ENCODE data around the gene KIF17. TPM values are rescaled to one million over a fixed set of nuclear protein-coding genes. Genes with fewer than 3 reads are reported as not detected.
A peak's percentile ranks its signal among the peaks of the same experiment; 100 is the strongest.
"Not testable (repeated sequence)": the region's sequence is repeated elsewhere in the genome, so short reads cannot be mapped to it uniquely, and the experiment has no call there.

Gene KIF17
- total and polyA plus RNA-seq, 3 experiments from 2014 or later: not detected

DNA sequence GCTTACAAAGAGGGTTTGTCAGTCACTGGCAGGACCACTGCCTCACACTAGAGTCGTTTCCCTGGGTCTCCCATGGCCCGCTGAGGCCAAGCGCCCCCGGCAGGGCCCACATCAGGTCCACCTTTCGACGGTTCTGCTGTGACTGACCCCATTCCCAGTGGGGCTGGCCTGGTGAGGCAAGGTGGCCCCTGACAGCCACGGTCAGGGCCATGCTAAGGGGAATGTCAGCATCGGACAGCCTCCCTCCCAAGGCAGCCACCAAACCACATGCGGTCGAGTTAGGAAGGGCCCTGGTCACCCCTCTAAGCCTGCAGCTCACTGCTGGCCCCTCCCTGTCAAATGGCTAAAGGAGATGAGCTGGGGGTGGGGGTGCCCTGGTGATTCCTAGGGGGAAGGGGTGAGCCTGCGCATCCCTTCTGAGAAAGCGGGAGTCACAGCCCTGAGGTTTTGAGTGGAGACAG, 2.9 kb upstream of the KIF17 start:
- H3K4me1 ChIP-seq (ENCODE audit: insufficient read depth, low read length): no peaks in the 10 kb centered on the region
- Mint-ChIP-seq H3K27me3 (peaks cover 17 to 21% of the 10 kb centered on the region in 2 donors), H3K4me3 (peak overlapping the region in 1 of 7 donors; percentile 58), H3K4me1 (peaks cover 0 to 15% (median 8%) of the 10 kb centered on the region in 3 donors), H3K9me3 (no peaks in the 10 kb centered on the region), H3K36me3 (no peaks in the 10 kb centered on the region), H3K27ac (no peak overlapping the region)
- H3K4me3 ChIP-seq (ENCODE audit: low read length): no peak overlapping the region
- H3K36me3 ChIP-seq (ENCODE audit: insufficient read depth, low read length): no peaks in the 10 kb centered on the region
- H3K27ac ChIP-seq (ENCODE audit: low read depth, low read length): no peak overlapping the region
- DNase-seq: peak in 1 of 5 donors; percentile 26
- H3K27me3 ChIP-seq (ENCODE audit: insufficient read depth, low read length, poor library complexity, severe bottlenecking): no peaks in the 10 kb centered on the region
- ChIA-PET POLR2A (no interaction called here), CTCF (no interaction called here)
- no peaks in the 10 kb centered on the region for H3K9me3 ChIP-seq (ENCODE audit: low read length)

GRCh38 chr1:20719871-20720620, 2.2 kb upstream of the KIF17 start:
- Mint-ChIP-seq H3K36me3 (no peaks in the 10 kb centered on the region), H3K27ac (peak overlapping the region in 2 of 8 donors; percentile 7 to 60), H3K9me3 (no peaks in the 10 kb centered on the region), H3K27me3 (peaks cover 21 to 23% of the 10 kb centered on the region in 2 donors), H3K4me3 (peak overlapping the region in 2 of 7 donors; percentile 20 to 70), H3K4me1 (peaks cover 0 to 15% (median 8%) of the 10 kb centered on the region in 3 donors)
- Histone ChIP-seq H3K9me3 (ENCODE audit: low read length) (no peaks in the 10 kb centered on the region), H3K27me3 (ENCODE audit: insufficient read depth, low read length, poor library complexity, severe bottlenecking) (no peaks in the 10 kb centered on the region), H3K27ac (ENCODE audit: low read depth, low read length) (no peak overlapping the region), H3K36me3 (ENCODE audit: insufficient read depth, low read length) (no peaks in the 10 kb centered on the region), H3K4me3 (ENCODE audit: low read length) (no peak overlapping the region), H3K4me1 (ENCODE audit: insufficient read depth, low read length) (no peaks in the 10 kb centered on the region)
- POLR2A ChIA-PET: no interaction called here
- CTCF ChIA-PET: interaction anchor here (2.5 kb wide), 1 partner anchor 24 kb away, joined by 11 read pairs; no protein-coding TSS in a partner anchor
- peak in 1 of 5 donors; percentile 36 for DNase-seq

DNA sequence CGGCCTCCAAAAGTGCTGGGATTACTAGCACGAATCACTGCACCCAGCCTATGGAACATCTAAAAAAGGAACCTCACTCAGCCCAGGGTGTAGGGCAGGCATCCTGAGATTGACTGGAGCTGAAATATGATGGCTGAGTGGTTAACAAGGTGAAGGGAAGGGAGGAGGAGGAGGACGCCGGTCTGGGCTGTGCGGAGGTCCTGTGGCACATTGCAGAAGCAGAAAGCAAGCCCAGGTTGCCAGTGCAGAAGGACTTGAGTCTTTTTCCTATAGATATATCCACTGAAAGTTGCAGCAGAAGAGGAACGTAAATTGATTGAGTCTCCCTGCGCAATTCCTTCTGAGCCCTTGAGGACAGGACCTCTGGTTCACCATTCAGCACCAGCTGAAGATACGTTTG, 1.5 kb upstream of the KIF17 start:
- Mint-ChIP-seq H3K27ac (no peak overlapping the region), H3K36me3 (no peaks in the 10 kb centered on the region), H3K9me3 (no peaks in the 10 kb centered on the region), H3K27me3 (peaks cover 24 to 26% of the 10 kb centered on the region in 2 donors), H3K4me1 (peaks cover 0 to 15% (median 8%) of the 10 kb centered on the region in 3 donors), H3K4me3 (peak overlapping the region in 4 of 7 donors; percentile 46 to 73 (median 66))
- Histone ChIP-seq H3K9me3 (ENCODE audit: low read length) (no peaks in the 10 kb centered on the region), H3K27ac (ENCODE audit: low read depth, low read length) (no peak overlapping the region), H3K4me1 (ENCODE audit: insufficient read depth, low read length) (no peaks in the 10 kb centered on the region), H3K4me3 (ENCODE audit: low read length) (no peak overlapping the region), H3K36me3 (ENCODE audit: insufficient read depth, low read length) (no peaks in the 10 kb centered on the region), H3K27me3 (ENCODE audit: insufficient read depth, low read length, poor library complexity, severe bottlenecking) (no peaks in the 10 kb centered on the region)
- DNase-seq: peak in 1 of 5 donors; percentile 3
- ChIA-PET CTCF (interaction anchor here (2.5 kb wide), 1 partner anchor 23 kb away, joined by 11 read pairs; no protein-coding TSS in a partner anchor), POLR2A (no interaction called here)

DNA sequence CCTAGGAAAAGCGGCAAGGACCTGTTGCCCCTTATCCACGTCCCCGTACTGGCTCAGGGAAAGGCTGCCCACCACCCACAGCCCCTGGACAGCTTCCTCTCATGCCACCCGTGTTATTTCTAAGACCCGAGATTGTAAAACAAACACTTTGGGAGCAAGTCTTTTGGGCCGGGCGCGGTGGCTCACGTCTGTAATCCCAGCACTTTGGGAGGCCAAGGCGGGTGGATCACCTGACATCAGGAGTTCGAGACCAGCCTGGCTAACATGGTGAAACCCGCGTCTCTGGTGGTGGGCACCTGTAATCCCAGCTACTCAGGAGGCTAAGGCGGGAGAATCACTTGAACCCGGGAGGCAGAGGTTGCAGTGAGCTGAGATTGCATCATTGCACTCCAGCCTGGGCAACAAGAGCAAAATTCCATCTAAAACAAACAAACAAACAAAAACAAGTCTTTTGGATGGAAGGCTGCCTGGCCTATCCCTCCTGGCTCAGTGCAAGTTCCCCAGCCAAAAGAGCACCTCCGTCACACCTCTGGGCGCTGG, 606 bp upstream of the KIF17 start:
- H3K36me3 ChIP-seq (ENCODE audit: insufficient read depth, low read length); H3K36me3 Mint-ChIP-seq; H3K4me3 ChIP-seq (ENCODE audit: low read length); H3K27me3 ChIP-seq (ENCODE audit: insufficient read depth, low read length, poor library complexity, severe bottlenecking); H3K27ac ChIP-seq (ENCODE audit: low read depth, low read length); H3K4me1 ChIP-seq (ENCODE audit: insufficient read depth, low read length); POLR2A ChIA-PET; H3K9me3 Mint-ChIP-seq; H3K9me3 ChIP-seq (ENCODE audit: low read length): not testable (repeated sequence)
- H3K4me3 Mint-ChIP-seq: peak overlapping the region; percentile 46 to 76 (median 68)
- H3K27me3 Mint-ChIP-seq: peaks cover 26 to 27% of the 10 kb centered on the region in 2 donors
- H3K4me1 Mint-ChIP-seq: peaks cover 0 to 15% (median 8%) of the 10 kb centered on the region in 3 donors
- DNase-seq: peak in 2 of 5 donors; percentile 6 to 19
- CTCF ChIA-PET: interaction anchor here (2.5 kb wide), 1 partner anchor 22 kb away, joined by 11 read pairs; no protein-coding TSS in a partner anchor
- H3K27ac Mint-ChIP-seq: peak overlapping the region in 5 of 8 donors; percentile 32 to 66 (median 60)

- H3K4me3 ChIP-seq (ENCODE audit: low read length): no peak overlapping the region
- ChIA-PET POLR2A (interaction anchor here (0.6 to 0.7 kb wide), 3 partner anchors 66 to 1734 kb away, joined by 3 to 9 read pairs (median 6); no protein-coding TSS in a partner anchor), CTCF (interaction anchor here (1.0 kb wide), 1 partner anchor 16 kb away, joined by 3 read pairs; the partner anchor contains the start of gene SH2D5)
- no peak overlapping the region for H3K27ac ChIP-seq (ENCODE audit: low read depth, low read length)
- H3K9me3 ChIP-seq (ENCODE audit: low read length): no peaks in the 10 kb centered on the region
- H3K4me1 ChIP-seq (ENCODE audit: insufficient read depth, low read length): no peaks in the 10 kb centered on the region
- Mint-ChIP-seq H3K4me3 (peak overlapping the region; percentile 38 to 85 (median 72)), H3K27me3 (peaks cover 26 to 30% of the 10 kb centered on the region in 2 donors), H3K36me3 (no peaks in the 10 kb centered on the region), H3K9me3 (no peaks in the 10 kb centered on the region), H3K27ac (peak overlapping the region in 3 of 8 donors; percentile 47 to 71 (median 63)), H3K4me1 (peaks cover 0 to 15% (median 8%) of the 10 kb centered on the region in 3 donors)
- H3K36me3 ChIP-seq (ENCODE audit: insufficient read depth, low read length): no peaks in the 10 kb centered on the region
- no peaks in the 10 kb centered on the region for H3K27me3 ChIP-seq (ENCODE audit: insufficient read depth, low read length, poor library complexity, severe bottlenecking)
- DNase-seq: no peak
Observed at GRCh38 chr1:20716232-20716631, 1.6 kb downstream of the KIF17 start.

GRCh38 chr1:20715406-20715805, 2.4 kb downstream of the KIF17 start:
- POLR2A ChIA-PET: interaction anchor here (0.7 kb wide), 1 partner anchor 1735 kb away, joined by 6 read pairs; no protein-coding TSS in a partner anchor
- Mint-ChIP-seq H3K9me3 (no peaks in the 10 kb centered on the region), H3K27ac (no peak overlapping the region), H3K4me3 (no peak overlapping the region), H3K4me1 (peaks cover 0 to 15% (median 8%) of the 10 kb centered on the region in 3 donors), H3K36me3 (no peaks in the 10 kb centered on the region), H3K27me3 (peaks cover 30 to 32% of the 10 kb centered on the region in 2 donors)
- CTCF ChIA-PET: interaction anchor here (2.1 kb wide), 1 partner anchor 18 kb away, joined by 8 read pairs; no protein-coding TSS in a partner anchor
- Histone ChIP-seq H3K9me3 (ENCODE audit: low read length) (no peaks in the 10 kb centered on the region), H3K4me3 (ENCODE audit: low read length) (no peak overlapping the region), H3K36me3 (ENCODE audit: insufficient read depth, low read length) (no peaks in the 10 kb centered on the region), H3K27me3 (ENCODE audit: insufficient read depth, low read length, poor library complexity, severe bottlenecking) (no peaks in the 10 kb centered on the region), H3K27ac (ENCODE audit: low read depth, low read length) (no peak overlapping the region), H3K4me1 (ENCODE audit: insufficient read depth, low read length) (no peaks in the 10 kb centered on the region)
- no peak for DNase-seq

DNA sequence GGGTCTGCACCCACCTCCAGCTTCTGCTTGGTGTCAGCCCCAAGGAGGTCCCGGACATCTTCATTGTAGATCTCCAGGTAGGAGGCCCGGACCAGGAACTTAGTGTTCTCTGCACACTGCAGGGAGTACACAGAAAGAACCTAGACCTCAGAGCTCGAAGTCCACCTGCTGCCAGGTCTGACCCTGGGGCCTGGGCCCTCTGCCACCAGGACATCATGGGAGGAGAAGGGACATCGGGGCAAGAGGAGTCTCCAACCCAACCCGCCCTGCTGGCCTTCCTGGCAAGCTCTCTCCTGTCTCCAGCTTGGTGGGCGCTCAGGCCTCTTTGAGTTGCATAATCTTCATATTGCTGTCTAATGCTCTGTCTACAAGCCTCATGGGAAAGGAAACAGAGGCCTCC, 4.4 kb downstream of the KIF17 start:
- H3K27ac Mint-ChIP-seq: peak overlapping the region in 1 of 8 donors; percentile 84
- H3K4me3 ChIP-seq (ENCODE audit: low read length): no peak overlapping the region
- no peaks in the 10 kb centered on the region for H3K4me1 ChIP-seq (ENCODE audit: insufficient read depth, low read length)
- H3K9me3 ChIP-seq (ENCODE audit: low read length): no peaks in the 10 kb centered on the region
- H3K27me3 Mint-ChIP-seq: peaks cover 27% of the 10 kb centered on the region in 2 donors
- DNase-seq: no peak
- ChIA-PET POLR2A (no interaction called here), CTCF (interaction anchor here (2.1 kb wide), 1 partner anchor 16 kb away, joined by 8 read pairs; no protein-coding TSS in a partner anchor)
- H3K36me3 Mint-ChIP-seq: no peaks in the 10 kb centered on the region
- H3K4me1 Mint-ChIP-seq: peaks cover 0 to 15% (median 5%) of the 10 kb centered on the region in 3 donors
- no peaks in the 10 kb centered on the region for H3K36me3 ChIP-seq (ENCODE audit: insufficient read depth, low read length)
- no peak overlapping the region for H3K27ac ChIP-seq (ENCODE audit: low read depth, low read length)
- no peaks in the 10 kb centered on the region for H3K27me3 ChIP-seq (ENCODE audit: insufficient read depth, low read length, poor library complexity, severe bottlenecking)
- H3K4me3 Mint-ChIP-seq: no peak overlapping the region
- H3K9me3 Mint-ChIP-seq: no peaks in the 10 kb centered on the region

DNA sequence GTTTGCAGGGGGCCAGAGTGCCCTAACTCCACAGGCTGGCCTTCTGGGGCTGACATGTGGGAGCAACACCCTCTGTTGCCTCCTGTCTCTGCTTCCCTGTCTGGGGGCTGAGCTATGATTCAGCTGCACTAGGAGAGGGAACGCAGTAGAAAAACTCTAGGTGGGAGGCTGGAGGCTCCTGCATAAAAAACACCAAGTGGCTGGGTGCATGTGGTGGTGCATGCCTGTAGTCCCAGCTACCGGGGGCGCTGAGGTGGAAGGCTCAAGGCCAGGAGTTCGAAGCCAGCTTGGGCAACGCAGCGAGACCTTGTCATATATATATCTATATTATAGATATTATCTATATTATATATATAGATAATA, 5.6 kb downstream of the KIF17 start:
- no peaks in the 10 kb centered on the region for H3K9me3 ChIP-seq (ENCODE audit: low read length)
- DNase-seq: no peak
- no peaks in the 10 kb centered on the region for H3K4me1 ChIP-seq (ENCODE audit: insufficient read depth, low read length)
- H3K4me3 Mint-ChIP-seq: no peak overlapping the region
- no peaks in the 10 kb centered on the region for H3K36me3 Mint-ChIP-seq
- no peak overlapping the region for H3K27ac Mint-ChIP-seq
- no peaks in the 10 kb centered on the region for H3K27me3 ChIP-seq (ENCODE audit: insufficient read depth, low read length, poor library complexity, severe bottlenecking)
- no peaks in the 10 kb centered on the region for H3K9me3 Mint-ChIP-seq
- no peak overlapping the region for H3K4me3 ChIP-seq (ENCODE audit: low read length)
- H3K4me1 Mint-ChIP-seq: peaks cover 0 to 8% (median 5%) of the 10 kb centered on the region in 3 donors
- H3K27me3 Mint-ChIP-seq: peaks cover 22 to 23% of the 10 kb centered on the region in 2 donors
- ChIA-PET POLR2A (no interaction called here), CTCF (interaction anchor here (0.9 to 1.5 kb wide), 2 partner anchors 13 to 15 kb away, joined by 3 read pairs; no protein-coding TSS in a partner anchor)
- no peaks in the 10 kb centered on the region for H3K36me3 ChIP-seq (ENCODE audit: insufficient read depth, low read length)
- no peak overlapping the region for H3K27ac ChIP-seq (ENCODE audit: low read depth, low read length)
